Putamen (tissue), 1 donor: ENCODE data around the gene SLC6A6.

Source experiments
- DNase-seq: peaks from one replicate; pipeline ENCODE4 v3.0.0-alpha.2; 2016; ENCODE audit warnings: low spot score

Gene SLC6A6

GRCh38 chr3:14454639-14455310 is 52.4 kb downstream of the SLC6A6 start:
- no peak for DNase-seq

GRCh38 chr3:14455571-14456317 is 53.3 kb downstream of the SLC6A6 start:
- DNase-seq = no peak

- DNase-seq = no peak
These were observed 54.4 kb downstream of the SLC6A6 start for GRCh38 chr3:14456794-14457193.

DNA sequence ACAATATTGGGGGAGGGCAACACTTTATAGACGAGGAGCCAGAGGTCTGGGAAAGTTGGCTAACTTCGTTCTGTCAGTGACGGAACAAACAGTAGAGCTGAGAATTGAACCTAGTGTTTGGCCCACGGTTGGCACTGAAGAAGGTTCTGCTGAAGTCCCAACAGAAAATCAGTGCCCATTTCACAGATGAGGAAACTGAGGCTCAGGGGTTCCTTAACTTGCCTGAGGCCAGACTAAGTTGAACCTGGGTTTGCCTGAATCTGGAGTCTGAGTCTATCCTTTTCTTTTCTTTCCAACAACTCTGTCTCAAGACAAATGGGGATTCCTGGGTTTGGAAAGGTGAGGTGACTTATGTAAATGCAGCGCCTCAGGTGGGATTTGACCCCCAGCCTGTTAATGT is 55.1 kb downstream of the SLC6A6 start:
- no peak for DNase-seq

DNA sequence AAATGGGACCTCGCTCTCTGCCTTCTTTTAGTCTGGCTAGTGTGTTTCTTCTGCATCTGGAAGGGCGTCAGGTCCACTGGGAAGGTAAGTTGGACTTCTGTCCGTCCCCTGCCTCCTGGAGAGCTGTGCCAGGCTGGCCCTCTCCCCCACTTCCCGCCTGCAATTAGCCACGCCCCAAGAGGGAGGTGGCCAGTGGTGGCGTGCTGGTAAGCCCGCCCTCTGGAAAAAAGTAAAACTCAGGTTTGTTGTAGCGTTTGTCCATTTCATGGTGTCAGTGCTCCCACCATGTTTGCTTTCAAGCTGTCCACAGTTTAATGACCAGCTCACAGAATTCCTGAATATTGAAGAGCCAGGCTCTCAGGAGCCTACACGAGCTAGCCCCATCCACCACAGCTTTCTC is 55.6 kb downstream of the SLC6A6 start:
- no peak for DNase-seq

- DNase-seq = no peak
These were observed 56.2 kb downstream of the SLC6A6 start for GRCh38 chr3:14458434-14459275.

DNA sequence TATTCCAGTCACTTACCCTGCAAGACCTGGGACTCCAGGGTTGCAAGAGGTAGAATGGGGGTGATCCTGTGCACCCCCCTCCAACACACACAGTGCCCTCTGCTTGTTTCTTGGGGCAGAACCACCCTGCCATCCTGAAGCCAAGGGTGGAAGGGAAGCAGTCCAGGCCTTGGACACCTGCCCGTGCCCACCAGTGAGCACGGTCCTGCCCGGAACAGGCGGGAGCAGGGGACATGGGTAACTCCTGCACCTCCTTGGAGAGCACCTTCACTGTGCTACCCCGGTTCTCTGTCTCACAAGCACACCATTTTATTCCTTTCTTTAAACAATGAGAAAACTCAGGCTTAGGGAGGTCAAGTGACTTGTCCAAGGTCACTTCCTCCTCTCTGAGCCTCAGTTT is 57.0 kb downstream of the SLC6A6 start:
- no peak for DNase-seq

- DNase-seq = no peak
These were observed 57.4 kb downstream of the SLC6A6 start for GRCh38 chr3:14459787-14460186.

GRCh38 chr3:14460342-14461005 is 58.1 kb downstream of the SLC6A6 start:
- DNase-seq = peak; percentile 87

- no peak for DNase-seq
These were observed 58.8 kb downstream of the SLC6A6 start for GRCh38 chr3:14461006-14461747.

GRCh38 chr3:14461748-14462324 is 59.4 kb downstream of the SLC6A6 start:
- DNase-seq = peak; percentile 47

DNA sequence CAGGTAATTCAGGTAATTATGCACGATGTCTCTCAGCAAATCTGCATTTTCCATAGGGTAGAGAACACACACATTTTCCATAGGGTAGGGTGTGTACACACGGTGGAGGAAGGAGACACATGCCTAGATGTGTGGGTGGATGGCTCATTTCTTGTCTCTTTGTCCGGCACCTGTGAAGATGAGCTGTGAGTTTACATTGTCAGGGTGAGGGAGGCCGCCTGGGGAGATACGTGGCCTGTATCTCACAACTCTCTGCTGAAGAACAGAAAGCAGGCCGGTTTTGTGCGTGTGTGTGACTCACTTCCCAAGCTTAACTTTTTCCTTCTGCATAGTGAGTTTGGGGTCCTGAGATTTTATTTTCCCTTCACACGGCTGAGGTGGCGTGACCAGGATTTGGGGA is 60.3 kb downstream of the SLC6A6 start:
- no peak for DNase-seq

- no peak for DNase-seq
These were observed 61.1 kb downstream of the SLC6A6 start for GRCh38 chr3:14463330-14464140.

GRCh38 chr3:14464141-14464465 is 61.7 kb downstream of the SLC6A6 start:
- no peak for DNase-seq

DNA sequence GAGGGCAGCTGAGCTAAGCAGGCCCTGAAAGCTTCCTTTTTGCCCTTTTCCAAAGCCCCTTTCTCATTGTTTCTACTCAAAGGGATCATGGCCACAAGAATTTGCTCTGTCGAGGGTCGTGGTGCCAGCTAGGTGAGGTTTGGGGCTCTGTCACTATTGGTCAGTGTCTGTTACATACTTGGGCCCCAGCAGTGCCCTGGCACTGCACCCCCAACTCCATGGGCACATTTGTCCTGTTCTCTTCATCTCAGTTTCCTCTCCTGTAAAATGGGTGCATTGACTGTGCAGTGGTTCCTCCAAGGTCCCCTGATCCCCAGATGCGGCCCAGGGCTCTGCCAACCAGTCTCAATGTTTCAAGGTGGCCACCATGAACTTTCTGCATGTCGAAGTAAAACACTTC is 62.1 kb downstream of the SLC6A6 start:
- DNase-seq = no peak

GRCh38 chr3:14465425-14465824 is 63.0 kb downstream of the SLC6A6 start:
- DNase-seq = no peak

DNA sequence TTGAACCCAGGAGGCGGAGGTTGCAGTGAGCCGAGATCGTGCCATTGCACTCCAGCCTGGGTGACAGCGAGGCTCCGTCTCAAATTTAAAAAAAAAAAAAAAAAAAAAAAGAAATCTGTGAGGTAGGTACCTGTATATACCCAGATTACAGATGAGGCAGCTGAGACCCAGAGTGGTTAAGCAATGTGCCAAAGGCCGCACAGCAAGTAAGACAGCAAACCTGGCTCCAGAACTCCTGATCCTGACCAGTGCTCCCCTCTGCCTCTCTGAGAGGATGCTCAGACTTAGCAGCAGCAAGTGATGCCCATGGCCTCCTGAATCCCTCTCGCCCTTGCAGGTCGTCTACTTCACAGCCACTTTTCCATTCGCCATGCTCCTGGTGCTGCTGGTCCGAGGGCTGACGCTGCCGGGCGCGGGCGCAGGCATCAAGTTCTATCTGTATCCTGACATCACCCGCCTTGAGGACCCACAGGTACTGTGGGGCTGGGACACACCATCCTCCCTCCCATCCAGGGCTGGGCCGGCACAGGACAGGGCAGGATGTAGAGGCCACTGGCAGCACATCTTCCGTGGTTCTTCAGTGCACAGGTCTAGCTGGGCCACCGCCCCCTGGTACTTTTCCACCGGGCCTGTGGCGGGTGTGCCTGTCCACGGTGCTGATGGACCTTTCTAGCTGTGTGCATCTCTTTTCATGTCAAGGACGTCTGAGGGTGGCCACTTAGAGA is 63.9 kb downstream of the SLC6A6 start:
- no peak for DNase-seq

- no peak for DNase-seq
These were observed 65.6 kb downstream of the SLC6A6 start for GRCh38 chr3:14467814-14468620.

GRCh38 chr3:14468621-14468981 is 66.2 kb downstream of the SLC6A6 start:
- DNase-seq = no peak
